NCI-H1048 (cell line): ENCODE data around the gene POU2F2.
A peak's percentile ranks its signal among the peaks of the same experiment; 100 is the strongest.
"Not testable (repeated sequence)": the region's sequence is repeated elsewhere in the genome, so short reads cannot be mapped to it uniquely, and the experiment has no call there.

ENCODE experiments used
- DNase-seq: peaks from one replicate; lab custom pipeline; 2025; lab: John Stamatoyannopoulos, UW

The POU2F2 gene

DNA sequence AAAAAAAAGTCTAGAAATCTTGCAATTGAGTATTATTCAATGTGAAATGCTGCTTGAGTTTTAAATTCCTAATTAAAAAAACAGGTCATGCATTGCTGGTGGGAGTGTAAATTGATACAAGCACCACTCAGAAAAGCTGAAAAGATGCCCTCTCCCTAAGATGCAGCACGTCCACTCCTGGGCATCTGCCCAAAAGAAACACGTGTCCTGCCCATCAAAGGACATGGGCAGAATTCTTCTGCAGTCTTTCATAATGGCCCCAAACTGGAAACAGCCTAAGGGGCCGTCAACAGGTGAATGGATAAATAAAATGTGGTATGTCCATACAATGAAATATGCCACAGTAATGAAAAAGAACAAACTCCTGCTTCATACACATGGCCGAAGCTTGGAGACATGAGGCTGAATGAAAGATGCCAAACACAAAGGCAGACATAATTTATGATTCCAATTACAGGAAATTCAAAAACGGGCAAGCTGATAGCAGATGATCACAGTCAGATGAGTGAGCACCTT, 7.8 kb downstream of the POU2F2 start:
- no peak for DNase-seq

GRCh38 chr19:42123765-42124164, 8.5 kb downstream of the POU2F2 start:
- no peak for DNase-seq

DNA sequence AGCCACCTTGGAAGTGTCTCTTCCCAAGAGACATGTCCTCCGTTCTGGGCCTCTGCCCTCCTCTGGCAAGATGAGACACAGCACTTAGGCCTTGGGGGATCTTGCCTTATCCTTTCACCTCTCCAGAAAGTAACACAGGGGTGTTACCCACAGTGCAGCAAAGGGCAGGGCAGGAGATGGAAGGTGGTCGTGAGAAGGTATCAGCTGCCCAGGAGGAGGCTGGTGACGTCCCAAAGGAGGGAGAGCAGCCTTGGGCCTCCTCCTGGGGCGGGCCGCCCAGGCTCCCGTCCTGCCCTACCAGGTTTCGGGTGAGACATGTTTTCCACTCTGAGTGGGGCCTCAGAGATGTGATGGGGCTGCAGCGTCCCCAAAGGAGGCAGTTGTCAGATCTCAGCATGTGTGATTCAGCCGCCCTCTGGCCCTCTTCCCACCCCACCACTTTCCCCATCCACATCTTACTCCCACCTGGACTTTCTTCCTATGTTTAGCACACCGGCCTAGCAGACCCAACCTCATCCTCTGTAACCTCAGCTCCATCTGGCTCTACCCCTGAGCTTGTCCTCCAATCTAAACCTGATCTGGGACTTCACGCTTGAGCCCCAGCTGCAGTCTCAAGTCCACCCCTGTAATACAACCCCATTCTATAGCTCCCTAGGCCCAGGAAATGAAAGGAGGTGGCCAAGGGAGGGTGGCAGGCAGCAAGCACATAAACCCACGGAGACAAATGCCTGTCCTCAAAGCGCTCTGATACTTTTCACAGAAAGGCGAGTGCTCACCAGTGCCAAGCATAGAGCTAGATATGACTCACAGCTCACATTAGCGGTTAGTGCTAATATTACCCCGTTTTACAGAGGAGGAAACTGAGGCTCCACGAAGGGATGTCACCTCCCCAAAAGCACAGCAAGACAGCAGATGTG, 9.3 kb downstream of the POU2F2 start:
- no peak for DNase-seq

GRCh38 chr19:42121656-42122069, 10.6 kb downstream of the POU2F2 start:
- DNase-seq: no peak

DNA sequence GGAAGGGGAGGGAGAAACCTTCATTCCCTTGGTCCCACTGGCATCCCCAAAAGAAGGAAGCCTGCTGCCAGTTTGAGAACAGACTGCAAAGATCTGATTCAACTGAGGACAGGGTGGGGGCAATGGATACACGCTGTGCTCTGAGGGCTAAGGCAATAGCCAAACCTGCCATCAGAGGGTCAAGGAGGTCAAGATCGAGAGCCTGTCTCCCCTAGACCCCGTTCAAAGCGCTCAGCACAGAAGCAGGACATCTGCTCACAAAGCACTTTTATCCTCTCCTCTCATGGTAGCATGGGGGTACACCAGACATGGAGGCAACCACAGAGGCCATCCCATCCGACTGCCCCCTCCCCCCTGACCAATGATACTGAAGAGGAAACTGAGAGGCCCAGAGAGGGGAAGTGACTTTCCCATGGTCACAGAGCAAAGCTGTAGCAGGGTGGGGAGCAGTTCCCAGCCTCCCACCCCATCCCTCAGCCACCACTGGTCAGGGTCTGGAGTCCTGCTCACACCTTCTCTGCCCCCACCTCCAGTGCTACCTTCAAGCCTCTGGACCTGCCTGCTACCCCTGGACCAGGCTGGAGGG, 11.1 kb downstream of the POU2F2 start:
- no peak for DNase-seq

DNA sequence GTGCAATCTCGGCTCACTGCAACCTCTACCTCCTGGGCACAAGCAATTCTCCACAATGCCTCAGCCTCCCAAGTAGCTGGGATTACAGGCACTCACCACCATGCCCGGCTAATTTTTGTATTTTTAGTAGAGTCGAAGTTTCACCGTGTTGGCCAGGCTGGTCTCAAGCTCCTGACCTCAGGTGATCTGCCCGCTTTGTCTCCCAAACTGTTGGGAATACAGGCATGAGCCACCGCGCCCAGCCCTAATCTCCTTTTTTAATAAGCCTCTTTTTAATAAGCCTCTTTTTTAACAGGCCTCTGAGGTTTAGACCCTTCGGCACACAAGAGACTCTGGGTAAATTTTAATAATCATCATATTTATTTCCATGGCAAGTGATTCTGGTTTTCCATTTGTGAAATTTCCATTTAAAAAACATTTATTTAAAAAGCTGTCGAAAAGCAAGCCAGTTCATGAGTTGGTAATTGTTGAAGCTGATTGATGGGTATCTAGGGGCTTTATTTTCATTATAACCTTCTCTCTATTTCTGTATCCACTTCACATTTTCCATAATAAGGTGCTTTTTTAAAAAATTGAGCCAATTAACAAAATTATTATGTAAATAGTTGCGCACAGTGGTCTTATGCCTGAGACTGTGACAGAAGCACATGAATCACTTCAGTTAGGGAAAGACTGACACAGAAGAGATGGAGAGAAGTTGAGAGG, 11.8 kb downstream of the POU2F2 start:
- DNase-seq: no peak

DNA sequence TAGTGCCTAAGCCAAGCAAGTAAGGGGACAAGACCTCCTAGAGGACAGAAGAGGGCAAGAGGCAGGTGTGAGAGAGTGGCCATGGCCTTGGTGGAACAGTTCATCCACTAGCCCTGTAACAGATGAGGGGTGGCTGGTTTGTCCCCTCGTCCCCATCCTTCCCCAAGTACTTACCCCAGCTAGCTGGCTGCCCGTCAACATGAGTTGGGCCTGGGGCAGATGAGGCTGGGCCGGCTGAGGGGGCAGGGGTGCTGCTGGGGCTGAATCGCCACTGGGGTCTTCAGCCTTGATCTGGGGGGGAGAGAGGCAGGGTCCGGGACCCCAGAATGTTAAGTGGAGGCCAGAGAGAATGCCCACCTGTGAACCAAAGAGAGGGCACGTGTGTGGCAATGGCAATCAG, 15.2 kb downstream of the POU2F2 start:
- DNase-seq: no peak

- DNase-seq: no peak
Measured at GRCh38 chr19:42116308-42117075, 15.8 kb downstream of the POU2F2 start.

DNA sequence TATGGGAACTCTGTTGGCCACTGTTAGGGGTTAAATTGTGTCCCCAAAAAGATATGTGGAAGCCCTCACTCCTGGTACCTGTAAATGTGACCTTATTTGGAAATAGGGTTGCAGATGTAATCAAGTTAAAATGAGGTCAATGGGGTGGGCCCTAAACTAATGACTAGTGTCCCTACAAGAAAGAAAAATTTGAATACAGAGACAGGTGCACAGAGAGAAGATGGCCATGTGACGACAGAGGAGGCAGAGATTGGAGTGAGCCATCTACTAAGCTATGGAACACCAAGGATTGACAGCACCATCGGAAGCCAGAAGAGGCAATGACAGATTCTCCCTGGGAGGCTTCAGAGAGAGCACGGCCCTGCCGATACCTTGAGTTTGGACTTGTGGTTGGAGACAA, 16.5 kb downstream of the POU2F2 start:
- DNase-seq: no peak

DNA sequence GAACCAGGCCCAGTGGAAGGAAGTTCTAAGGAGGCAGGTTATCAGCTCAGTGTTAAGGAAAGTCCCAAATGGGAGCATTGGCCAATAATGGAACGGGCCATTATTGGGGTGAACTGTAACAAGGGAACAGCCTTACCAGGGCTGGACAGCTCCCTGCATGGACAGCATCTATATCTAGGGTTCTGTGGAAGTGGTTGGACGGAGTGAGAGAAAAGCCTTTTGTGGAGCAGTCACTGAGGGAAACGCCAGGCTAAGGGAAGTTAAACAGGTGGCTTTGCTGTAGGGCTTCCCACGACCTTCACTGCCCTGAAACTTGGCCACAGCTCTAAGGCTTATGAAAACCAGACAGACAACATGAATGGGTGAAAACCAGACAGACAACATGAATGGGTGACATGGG, 17.0 kb downstream of the POU2F2 start:
- DNase-seq: no peak

DNA sequence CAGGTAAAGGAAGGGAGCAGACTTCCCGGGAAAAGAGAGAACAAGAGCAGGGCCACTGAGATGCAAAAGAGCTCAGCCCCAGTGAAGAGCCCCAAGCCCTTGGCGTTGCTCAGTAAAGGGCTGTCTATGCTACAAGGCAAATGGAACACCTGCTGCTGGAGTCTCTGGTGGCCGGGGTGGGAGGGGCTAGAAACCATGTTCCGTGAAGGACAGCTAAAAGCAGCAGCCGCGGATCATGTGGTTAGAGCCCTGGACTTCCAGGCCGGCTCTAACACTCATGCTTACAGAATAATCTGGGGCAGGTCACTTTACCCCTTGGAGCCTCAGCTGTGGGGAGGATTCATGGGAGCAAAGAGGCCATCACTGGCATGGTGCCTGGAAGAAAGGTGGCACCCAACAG, 17.8 kb downstream of the POU2F2 start:
- DNase-seq: no peak

GRCh38 chr19:42113641-42114348, 18.5 kb downstream of the POU2F2 start:
- no peak for DNase-seq

- DNase-seq: no peak
Measured at GRCh38 chr19:42111811-42112210, 20.4 kb downstream of the POU2F2 start.

DNA sequence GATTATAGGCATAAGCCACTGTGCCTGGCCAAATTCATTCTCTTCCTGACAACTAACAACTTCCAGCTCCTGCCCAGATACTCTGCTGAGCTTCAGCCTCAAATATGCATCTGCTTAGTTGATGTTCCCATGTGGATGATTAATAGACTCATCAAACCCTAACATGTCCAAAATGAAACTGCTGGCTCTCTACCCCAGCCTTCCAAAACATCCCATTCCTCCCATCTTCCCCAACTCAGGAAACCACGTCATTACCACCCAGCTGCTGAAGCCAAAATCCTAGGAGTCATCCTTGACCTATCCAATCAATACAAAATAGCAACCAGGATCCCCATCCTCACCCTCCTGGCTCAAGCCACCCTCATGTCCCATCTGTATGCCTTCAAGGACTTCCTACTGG, 20.9 kb downstream of the POU2F2 start:
- DNase-seq: no peak

- DNase-seq: no peak
Measured at GRCh38 chr19:42110658-42111057, 21.6 kb downstream of the POU2F2 start.

- DNase-seq: no peak
Measured at GRCh38 chr19:42109896-42110295, 22.4 kb downstream of the POU2F2 start.

DNA sequence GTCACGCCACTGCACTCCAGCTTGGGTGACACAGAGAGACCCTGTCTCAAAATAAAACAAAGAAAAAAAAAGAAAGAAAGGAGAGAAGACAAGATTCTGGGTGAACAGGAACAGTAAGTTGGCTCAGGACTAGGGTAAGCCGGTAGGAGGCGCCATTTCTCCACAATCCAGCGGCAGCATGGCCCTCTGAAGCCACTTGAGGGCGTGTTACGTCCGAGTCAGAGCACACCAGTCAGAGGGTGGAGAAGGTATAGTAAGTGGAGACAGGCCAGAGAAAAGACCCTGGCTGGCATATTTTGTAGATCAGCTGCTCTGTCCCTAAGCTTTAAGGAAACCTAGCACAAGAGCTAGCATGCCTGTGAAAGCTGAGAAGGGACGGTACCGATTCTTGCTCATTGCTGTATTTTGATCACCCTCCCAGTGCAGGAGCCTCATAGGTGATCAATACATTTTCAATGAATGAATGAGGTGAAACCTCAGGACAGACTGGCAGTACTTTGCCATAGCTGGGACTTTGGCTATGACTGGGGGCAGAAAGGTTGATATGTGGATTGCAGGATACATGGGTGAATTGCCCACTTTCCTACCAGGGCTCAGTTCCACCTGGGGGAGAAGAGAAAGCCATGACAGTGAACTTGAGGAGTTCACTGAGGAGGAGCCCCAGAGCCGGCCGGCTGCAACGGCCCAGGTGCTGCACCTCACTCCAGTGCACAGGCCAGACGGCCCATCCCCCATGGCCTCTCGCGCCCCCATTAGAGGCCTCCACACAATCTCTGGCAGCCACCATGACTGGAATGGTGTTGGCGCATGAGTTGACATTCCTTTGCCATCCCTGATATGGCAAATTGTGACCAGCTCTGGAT, 23.5 kb downstream of the POU2F2 start:
- DNase-seq: peak; percentile 37

GRCh38 chr19:42105368-42105767, 26.9 kb downstream of the POU2F2 start:
- no peak for DNase-seq

DNA sequence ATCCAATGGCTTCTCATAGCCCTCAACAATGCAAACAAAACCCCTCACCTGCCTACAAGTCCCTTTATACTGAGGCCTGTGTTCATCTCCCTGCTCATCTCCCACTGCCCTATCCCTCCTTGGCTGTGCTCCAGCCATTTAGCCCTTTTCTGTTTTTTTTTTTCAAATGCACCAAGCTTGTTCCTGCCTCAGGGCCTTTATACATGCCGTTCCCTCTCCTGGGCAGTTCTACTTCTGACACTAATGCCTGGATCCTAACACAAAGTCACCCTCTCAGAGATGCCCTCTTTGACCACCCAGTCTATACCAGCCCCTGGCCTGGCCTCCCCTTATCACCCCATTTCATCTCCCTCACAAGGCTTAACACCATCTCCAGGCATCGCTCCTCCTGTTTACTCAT, 29.4 kb downstream of the POU2F2 start:
- no peak for DNase-seq

DNA sequence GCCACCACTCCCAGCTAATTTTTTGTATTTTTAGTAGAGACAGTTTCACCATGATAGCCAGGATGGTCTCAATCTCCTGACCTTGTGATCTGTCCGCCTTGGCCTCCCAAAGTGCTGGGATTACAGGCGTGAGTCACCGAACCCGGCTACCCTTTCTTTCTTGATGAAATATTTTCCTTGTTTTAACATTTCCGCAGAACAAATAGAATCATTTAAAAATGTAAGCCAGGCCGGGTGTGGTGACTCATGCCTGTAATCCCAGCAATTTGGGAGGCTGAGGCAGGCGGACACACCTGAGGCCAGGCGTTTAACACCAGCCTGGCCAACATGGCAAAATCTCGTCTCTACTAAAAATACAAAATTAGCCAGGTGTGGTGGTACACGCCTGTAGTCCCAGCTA, 32.0 kb downstream of the POU2F2 start:
- not testable (repeated sequence) for DNase-seq
